ENCODE measurements around the gene BTAF1. TPM values are rescaled to one million over a fixed set of nuclear protein-coding genes. Genes with fewer than 3 reads are reported as not detected.
"Not testable (repeated sequence)": the region's sequence is repeated elsewhere in the genome, so short reads cannot be mapped to it uniquely, and the experiment has no call there.

BTAF1 gene
- total RNA-seq, 1 experiment from 2014 or later, result 33.8 TPM

- BruUV-seq (replicated peaks), result no TSS peak
- no peaks in the 10 kb centered on the region for H3K9me3 ChIP-seq (ENCODE audit: control insufficient read depth, insufficient read depth, low read depth, low read length)
- H3K36me3 ChIP-seq (ENCODE audit: control insufficient read depth, insufficient read depth, low read length), result peaks cover 44% of the 10 kb centered on the region
- H3K4me1 ChIP-seq (ENCODE audit: control insufficient read depth, insufficient read depth, low read length), result no peaks in the 10 kb centered on the region
- in situ Hi-C loops (cut with HindIII; ENCODE audit: low pct_unique_long_range_greater_than_20kb, low sequenced_read_pairs) (no loop called here), intact Hi-C loops (cut with micrococcal nuclease; ENCODE audit: unreplicated experiment) (no loop called here)
- POLR2A ChIA-PET, result no interaction called here
- CTCF ChIA-PET, result interaction anchor here (0.6 kb wide), 1 partner anchor 172 kb away, joined by 5 read pairs; no protein-coding TSS in a partner anchor
- H3K4me3 ChIP-seq (ENCODE audit: low read depth in 2 of 2, low read length in 2 of 2), result no peak overlapping the region
- DNase-seq (ENCODE audit: low read depth, low spot score) (no peak), ATAC-seq (no peak)
- TF ChIP-seq CTCF (IDR thresholded peaks at IDR 0.05) (no peak), SIN3A (IDR thresholded peaks at IDR 0.05; ENCODE audit: borderline replicate concordance, insufficient read depth, low read depth, low read length) (no peak), POLR2AphosphoS5 (IDR thresholded peaks at IDR 0.05; ENCODE audit: low read depth, low read length) (no peak), TCF7L2 (IDR thresholded peaks at IDR 0.05; ENCODE audit: low read depth, low read length) (no peak)
- no peaks in the 10 kb centered on the region for H3K27me3 ChIP-seq (ENCODE audit: control insufficient read depth, insufficient read depth, low read length)
- no peak overlapping the region for H3K27ac ChIP-seq (ENCODE audit: low read length)
These were observed 108.0 kb downstream of the BTAF1 start for GRCh38 chr10:92031580-92031979.

GRCh38 chr10:92033070-92033469 lies 109.5 kb downstream of the BTAF1 start:
- BruUV-seq (replicated peaks); intact Hi-C loops (cut with micrococcal nuclease; ENCODE audit: unreplicated experiment): not testable (repeated sequence)

GRCh38 chr10:92038949-92039348 lies 115.4 kb downstream of the BTAF1 start:
- Histone ChIP-seq H3K27ac (ENCODE audit: low read length) (no peak overlapping the region), H3K36me3 (ENCODE audit: control insufficient read depth, insufficient read depth, low read length) (no peaks in the 10 kb centered on the region), H3K27me3 (ENCODE audit: control insufficient read depth, insufficient read depth, low read length) (no peaks in the 10 kb centered on the region), H3K4me3 (ENCODE audit: low read depth in 2 of 2, low read length in 2 of 2) (no peak overlapping the region), H3K9me3 (ENCODE audit: control insufficient read depth, insufficient read depth, low read depth, low read length) (no peaks in the 10 kb centered on the region), H3K4me1 (ENCODE audit: control insufficient read depth, insufficient read depth, low read length) (no peaks in the 10 kb centered on the region)
- BruUV-seq (replicated peaks), result TSS peak; percentile 18
- in situ Hi-C loops (cut with HindIII; ENCODE audit: low pct_unique_long_range_greater_than_20kb, low sequenced_read_pairs), result no loop called here
- TF ChIP-seq CTCF (IDR thresholded peaks at IDR 0.05), result no peak
- no peak for TF ChIP-seq POLR2AphosphoS5 (IDR thresholded peaks at IDR 0.05; ENCODE audit: low read depth, low read length)
- ATAC-seq (no peak), DNase-seq (ENCODE audit: low read depth, low spot score) (no peak)
- intact Hi-C loops (cut with micrococcal nuclease; ENCODE audit: unreplicated experiment), result no loop called here
- POLR2A ChIA-PET, result interaction anchor here (0.6 kb wide), 1 partner anchor 46 kb away, joined by 4 read pairs; no protein-coding TSS in a partner anchor
- CTCF ChIA-PET, result no interaction called here

More at GRCh38 chr10:92033070-92033469, 109.5 kb downstream of the BTAF1 start:
- H3K36me3 ChIP-seq (ENCODE audit: control insufficient read depth, insufficient read depth, low read length), result peaks cover 30% of the 10 kb centered on the region
- POLR2A ChIA-PET; in situ Hi-C loops (cut with HindIII; ENCODE audit: low pct_unique_long_range_greater_than_20kb, low sequenced_read_pairs); DNase-seq (ENCODE audit: low read depth, low spot score); H3K27ac ChIP-seq (ENCODE audit: low read length); H3K4me3 ChIP-seq (ENCODE audit: low read depth in 2 of 2, low read length in 2 of 2); ATAC-seq; H3K27me3 ChIP-seq (ENCODE audit: control insufficient read depth, insufficient read depth, low read length); H3K4me1 ChIP-seq (ENCODE audit: control insufficient read depth, insufficient read depth, low read length); CTCF ChIA-PET; H3K9me3 ChIP-seq (ENCODE audit: control insufficient read depth, insufficient read depth, low read depth, low read length): not testable (repeated sequence)

- in situ Hi-C loops (cut with HindIII; ENCODE audit: low pct_unique_long_range_greater_than_20kb, low sequenced_read_pairs), result no loop called here
- H3K36me3 ChIP-seq (ENCODE audit: control insufficient read depth, insufficient read depth, low read length), result no peaks in the 10 kb centered on the region
- TF ChIP-seq REST (IDR thresholded peaks at IDR 0.05; ENCODE audit: insufficient read depth in 1 of 2, low read depth in 2 of 2, low read length in 1 of 2), result no peak
- TF ChIP-seq TCF7L2 (IDR thresholded peaks at IDR 0.05; ENCODE audit: low read depth, low read length), result no peak
- no peak for TF ChIP-seq SIN3A (IDR thresholded peaks at IDR 0.05; ENCODE audit: borderline replicate concordance, insufficient read depth, low read depth, low read length)
- TF ChIP-seq CTCF (IDR thresholded peaks at IDR 0.05), result no peak
- TF ChIP-seq POLR2AphosphoS5 (IDR thresholded peaks at IDR 0.05; ENCODE audit: low read depth, low read length), result no peak
- H3K9me3 ChIP-seq (ENCODE audit: control insufficient read depth, insufficient read depth, low read depth, low read length), result no peaks in the 10 kb centered on the region
- no TSS peak for BruUV-seq (replicated peaks)
- ATAC-seq (no peak), DNase-seq (ENCODE audit: low read depth, low spot score) (no peak)
- CTCF ChIA-PET, result no interaction called here
- POLR2A ChIA-PET, result no interaction called here
- no peaks in the 10 kb centered on the region for H3K4me1 ChIP-seq (ENCODE audit: control insufficient read depth, insufficient read depth, low read length)
- intact Hi-C loops (cut with micrococcal nuclease; ENCODE audit: unreplicated experiment), result no loop called here
- no peaks in the 10 kb centered on the region for H3K27me3 ChIP-seq (ENCODE audit: control insufficient read depth, insufficient read depth, low read length)
- no peak overlapping the region for H3K4me3 ChIP-seq (ENCODE audit: low read depth in 2 of 2, low read length in 2 of 2)
- no peak overlapping the region for H3K27ac ChIP-seq (ENCODE audit: low read length)
These were observed 119.0 kb downstream of the BTAF1 start for GRCh38 chr10:92042541-92042940.

Data from Panc1 (cell line).